GM19372 (cell line): ENCODE data around the gene TAF15.
A peak's percentile ranks its signal among the peaks of the same experiment; 100 is the strongest.

Source experiments
- ATAC-seq: cut with Tn5 transposase; IDR thresholded peaks from one replicate; pipeline ENCODE4 v1.9.1; 2021; ENCODE audit warnings: mild to moderate bottlenecking, low read depth, moderate library complexity; ENCODE audit not compliant: unreplicated experiment

The TAF15 gene

GRCh38 chr17:35808962-35809854 lies at the start of gene TAF15:
Gene TAF15 (plus strand): TSS chr17:35809484. CDS start chr17:35809570, 86 bp downstream.
- ATAC-seq: peak; percentile 92

DNA sequence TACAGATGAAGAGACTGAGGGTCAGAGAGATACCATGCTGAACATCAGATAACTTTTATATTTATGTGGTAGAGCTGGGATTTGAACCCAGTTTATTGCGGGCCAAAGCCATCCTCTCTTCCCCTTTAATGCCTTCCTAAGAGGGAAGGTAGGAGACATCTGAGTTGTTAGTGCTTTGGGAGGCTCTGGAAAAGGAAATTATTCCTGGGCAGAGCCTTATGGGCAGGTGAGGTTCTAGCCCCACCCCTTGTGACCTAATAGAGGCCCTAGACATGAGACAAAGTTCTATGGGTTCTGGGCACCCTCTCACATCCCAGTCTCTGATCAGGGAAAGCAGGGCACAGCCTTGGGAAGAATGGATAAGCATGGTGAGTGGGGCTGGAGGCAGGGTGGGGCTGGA lies 48.7 kb upstream of the TAF15 start, which contains the start of gene C17orf50:
C17orf50 (plus strand) TSS at position 301 of the 400 bp plus-strand sequence; CDS start at position 356, 55 bp downstream.
- no peak for ATAC-seq

DNA sequence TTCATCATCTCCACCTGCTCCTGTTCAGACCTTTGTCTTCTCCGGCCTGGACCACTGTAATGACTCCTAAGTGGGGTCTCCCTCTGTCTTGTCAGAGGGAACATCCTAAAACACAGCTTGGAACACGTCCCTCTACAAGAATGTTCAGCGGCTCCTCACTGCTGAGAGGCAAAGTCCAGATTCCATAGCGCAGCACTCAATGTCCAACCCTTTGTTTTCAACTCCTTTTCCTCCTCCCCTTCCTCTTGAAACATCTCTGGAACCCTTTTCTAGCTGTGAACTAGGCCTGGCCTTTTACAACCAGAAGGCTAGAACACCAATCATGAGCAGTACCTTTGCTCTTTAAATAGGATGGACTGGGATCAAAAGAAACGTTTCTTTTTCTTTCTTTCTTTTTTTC lies 47.7 kb upstream of the TAF15 start:
- ATAC-seq: no peak

- ATAC-seq: no peak
Measured at GRCh38 chr17:35763767-35764122, 45.5 kb upstream of the TAF15 start.

DNA sequence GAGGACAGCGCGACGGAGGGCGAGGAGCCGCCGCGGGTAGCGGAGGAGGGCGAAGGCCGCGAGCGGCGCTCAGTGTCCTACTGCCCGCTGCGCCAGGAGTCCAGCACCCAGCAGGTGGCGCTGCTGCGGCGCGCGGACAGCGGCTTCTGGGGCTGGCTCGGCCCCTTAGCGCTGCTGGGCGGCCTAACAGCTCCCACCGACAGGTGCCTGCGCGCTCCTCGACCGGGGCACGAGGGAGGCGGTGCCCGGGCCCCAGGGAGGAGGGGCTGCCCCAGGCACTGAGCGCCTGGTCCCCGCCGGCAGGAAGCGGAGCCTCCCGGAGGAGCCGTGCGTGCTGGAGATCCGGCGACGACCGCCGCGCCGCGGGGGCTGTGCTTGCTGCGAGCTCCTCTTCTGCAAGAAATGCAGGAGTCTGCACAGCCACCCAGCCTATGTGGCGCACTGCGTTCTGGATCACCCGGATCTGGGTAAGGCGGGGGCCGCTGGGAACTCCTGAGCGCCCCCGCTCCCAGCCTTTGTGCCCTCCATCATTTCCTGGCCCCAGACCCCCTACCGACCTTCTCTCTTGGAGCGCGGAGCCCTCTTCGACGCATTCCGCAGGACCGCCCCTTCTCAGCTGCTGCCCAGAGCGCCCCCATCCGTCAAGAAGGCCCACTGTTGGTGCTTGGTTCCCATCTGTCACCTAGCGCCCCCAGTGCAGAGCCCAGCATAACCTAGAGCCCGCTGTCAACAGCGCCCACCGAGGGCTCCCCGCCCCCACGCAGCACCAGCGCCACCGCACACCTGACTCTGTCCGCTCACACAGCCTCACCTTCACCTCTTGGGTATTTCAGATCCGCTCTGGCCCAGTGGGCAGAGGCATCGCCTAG lies 44.9 kb upstream of the TAF15 start:
- ATAC-seq: peak; percentile 89

- ATAC-seq: no peak
Measured at GRCh38 chr17:35765086-35765710, 44.1 kb upstream of the TAF15 start.

DNA sequence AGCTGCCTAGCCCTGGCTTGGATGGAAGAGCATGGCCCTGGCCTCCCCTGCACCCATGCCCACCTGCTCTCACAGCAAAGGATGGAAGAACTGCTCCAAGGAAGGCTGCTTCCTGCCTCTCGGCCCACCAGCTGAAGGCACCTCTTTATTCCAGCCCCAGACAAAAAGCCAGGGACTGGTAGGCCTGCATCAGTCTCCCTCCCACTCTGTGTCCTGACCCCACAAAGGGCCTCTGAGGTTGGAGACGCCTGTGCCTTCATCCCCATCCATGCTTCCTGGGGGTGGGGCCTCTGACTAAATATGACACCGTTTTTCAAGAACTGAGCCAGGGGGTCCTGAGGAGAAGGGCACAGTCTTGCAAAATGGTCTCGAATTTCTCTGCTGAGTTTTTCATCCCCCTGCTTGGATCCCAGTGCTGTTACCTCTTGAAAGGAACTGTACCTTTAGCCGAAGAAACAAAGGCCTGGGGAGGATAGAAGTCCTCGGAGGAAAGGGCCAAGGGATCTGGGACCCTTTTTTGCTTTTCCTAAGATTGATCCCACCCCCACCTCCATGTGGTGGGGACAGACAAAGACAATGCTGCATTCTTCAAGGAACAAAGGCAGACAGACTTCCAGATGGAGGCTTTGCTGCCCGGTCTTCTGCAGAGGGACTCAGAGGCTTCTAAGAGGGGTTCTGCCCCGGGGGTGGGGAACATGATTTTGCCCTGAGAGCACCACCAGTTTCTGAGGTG lies 43.4 kb upstream of the TAF15 start:
- ATAC-seq: no peak

- no peak for ATAC-seq
Measured at GRCh38 chr17:35766489-35766877, 42.8 kb upstream of the TAF15 start.

DNA sequence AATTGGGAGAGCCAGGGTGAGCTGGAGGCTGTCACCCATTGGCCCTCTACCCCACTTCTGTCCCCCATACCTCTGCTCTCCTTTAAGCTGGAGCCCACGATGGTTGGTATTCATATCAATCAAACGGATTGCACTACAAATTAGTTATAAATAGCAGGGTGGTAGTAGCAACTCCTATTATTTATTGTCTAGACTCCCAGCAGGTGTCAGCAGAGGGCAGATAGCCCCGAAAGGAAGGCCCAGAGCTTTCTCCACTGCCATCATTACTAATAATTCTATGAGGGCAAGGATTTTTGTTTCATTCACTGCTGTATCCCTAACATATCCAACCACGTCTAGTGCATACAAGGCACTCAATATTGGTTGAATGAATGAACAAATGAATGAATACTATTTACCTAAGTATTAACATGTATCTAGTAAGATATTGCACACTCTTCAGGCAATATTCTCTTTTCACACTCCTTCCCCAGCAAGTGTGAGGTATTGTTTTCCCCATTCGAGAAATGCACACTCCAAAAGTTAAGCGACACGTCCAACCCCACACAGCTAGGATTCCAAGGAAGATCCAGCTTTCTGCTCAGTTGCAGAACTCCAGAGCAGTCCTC lies 42.3 kb upstream of the TAF15 start:
- no peak for ATAC-seq

DNA sequence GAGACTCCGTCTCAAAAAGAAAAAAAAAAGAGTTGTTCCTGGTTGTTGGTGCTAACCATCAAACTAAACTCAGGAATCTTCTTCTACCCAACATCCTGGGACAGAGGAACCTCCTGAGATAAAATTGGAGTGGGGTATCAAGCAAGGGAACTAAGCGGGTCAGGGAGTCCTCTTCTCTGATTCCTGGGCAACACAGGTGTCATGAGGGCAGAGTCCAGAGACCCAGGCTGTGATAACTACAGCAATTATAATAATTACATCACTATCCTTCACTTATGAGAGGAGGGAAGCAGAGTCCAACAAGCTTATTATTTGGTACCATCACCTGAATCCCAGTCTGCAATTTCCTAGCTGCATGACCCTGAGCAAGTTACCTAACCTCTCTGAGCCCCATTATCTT lies 40.5 kb upstream of the TAF15 start:
- no peak for ATAC-seq

- no peak for ATAC-seq
Measured at GRCh38 chr17:35769895-35770486, 39.3 kb upstream of the TAF15 start.

- no peak for ATAC-seq
Measured at GRCh38 chr17:35773129-35773528, 36.2 kb upstream of the TAF15 start.

GRCh38 chr17:35773679-35774425 lies 35.4 kb upstream of the TAF15 start:
- ATAC-seq: no peak

- ATAC-seq: no peak
Measured at GRCh38 chr17:35774499-35774898, 34.8 kb upstream of the TAF15 start.

- no peak for ATAC-seq
Measured at GRCh38 chr17:35775039-35775438, 34.2 kb upstream of the TAF15 start.

- no peak for ATAC-seq
Measured at GRCh38 chr17:35775583-35775982, 33.7 kb upstream of the TAF15 start.

- no peak for ATAC-seq
Measured at GRCh38 chr17:35778641-35779196, 30.6 kb upstream of the TAF15 start.

DNA sequence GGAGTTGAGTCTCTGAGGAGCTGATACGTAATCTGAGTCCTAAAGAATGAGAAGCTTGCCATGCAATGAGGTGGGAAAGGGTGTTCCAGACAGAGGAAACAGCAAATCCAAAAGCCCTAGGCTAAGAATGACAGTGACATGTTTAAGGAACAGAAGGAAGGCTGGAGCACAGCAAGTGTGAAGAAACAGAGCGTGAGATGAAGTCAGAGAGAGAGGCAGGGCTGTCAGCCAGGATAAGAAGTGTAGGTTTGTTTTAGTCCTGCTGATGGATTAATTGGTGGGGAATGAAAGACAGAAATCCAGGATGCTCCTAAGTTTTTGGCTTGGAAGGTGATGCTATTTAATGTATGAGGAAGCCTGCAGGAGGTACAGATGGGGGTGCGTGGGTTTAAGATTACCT lies 28.3 kb upstream of the TAF15 start:
- ATAC-seq: no peak
